ENCODE results near the gene GPR31. TPM values are rescaled to one million over a fixed set of nuclear protein-coding genes. Genes with fewer than 3 reads are reported as not detected.
"Not testable (repeated sequence)": the region's sequence is repeated elsewhere in the genome, so short reads cannot be mapped to it uniquely, and the experiment has no call there.

GPR31 gene
- total RNA-seq, 1 experiment from 2014 or later: not detected

DNA sequence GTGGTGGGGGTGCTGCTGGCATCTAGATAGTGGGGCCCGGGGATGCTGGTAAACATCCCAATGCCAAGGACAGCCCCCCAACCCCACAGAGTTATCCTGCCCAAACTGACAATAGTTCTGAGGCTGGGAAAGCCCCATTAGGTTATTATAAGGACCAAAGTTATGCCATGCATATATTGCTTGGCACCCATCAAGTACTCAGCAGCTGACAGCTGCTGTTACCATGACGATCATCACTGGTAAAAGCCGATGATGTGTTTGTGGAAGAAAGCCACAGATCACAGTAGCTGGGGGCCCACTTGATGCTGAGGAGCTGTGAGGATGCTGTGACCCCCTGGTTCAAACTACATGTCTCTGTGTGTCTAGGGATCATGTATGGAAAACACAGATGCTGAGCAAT, 27.3 kb upstream of the GPR31 start:
- H3K4me3 ChIP-seq (ENCODE audit: low read length); H3F3A ChIP-seq (ENCODE audit: low read length, unreplicated experiment); H3K4me1 ChIP-seq (ENCODE audit: insufficient read depth, low read length); H3K27me3 ChIP-seq (ENCODE audit: low read length); DNase-seq; H3K9me2 ChIP-seq (replicated peaks; ENCODE audit: low read length); H3K79me2 ChIP-seq (ENCODE audit: low read length); ATAC-seq; H3K9ac ChIP-seq (ENCODE audit: low read length); intact Hi-C loops (cut with micrococcal nuclease); CTCF ChIA-PET; POLR2A ChIA-PET (ENCODE audit: unreplicated experiment); H2AFZ ChIP-seq (ENCODE audit: low read length); H3K4me2 ChIP-seq (ENCODE audit: low read length); H3K27ac ChIP-seq (ENCODE audit: low read length); H3K9me3 ChIP-seq (ENCODE audit: low read length); H3K36me3 ChIP-seq (ENCODE audit: low read depth, low read length); BruUV-seq (replicated peaks); H4K20me1 ChIP-seq (ENCODE audit: low read length): not testable (repeated sequence)

DNA sequence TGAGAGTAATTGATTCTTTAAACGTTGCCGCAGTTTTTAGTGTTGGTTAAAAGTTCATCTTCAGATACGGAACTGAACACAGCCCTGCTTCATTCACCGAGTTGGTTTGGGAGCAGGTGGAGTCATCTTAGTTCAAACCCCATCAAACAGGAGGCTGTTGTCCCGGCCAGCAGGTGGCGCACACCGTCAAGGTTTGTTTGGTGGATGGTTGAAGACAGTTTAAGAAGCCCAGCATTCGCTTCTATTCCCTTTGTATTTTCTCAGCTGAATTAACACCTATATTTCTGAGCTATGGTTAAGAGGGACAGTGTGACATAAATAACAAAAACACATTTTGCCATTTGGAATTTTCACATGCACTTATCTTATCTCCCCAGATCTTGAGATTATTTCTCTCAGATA, 25.1 kb upstream of the GPR31 start:
- H3K27me3 ChIP-seq (ENCODE audit: low read length); H3K4me2 ChIP-seq (ENCODE audit: low read length); H3K9ac ChIP-seq (ENCODE audit: low read length); H3F3A ChIP-seq (ENCODE audit: low read length, unreplicated experiment); H2AFZ ChIP-seq (ENCODE audit: low read length); H3K36me3 ChIP-seq (ENCODE audit: low read depth, low read length); H3K4me1 ChIP-seq (ENCODE audit: insufficient read depth, low read length); CTCF ChIA-PET; H3K4me3 ChIP-seq (ENCODE audit: low read length); H3K27ac ChIP-seq (ENCODE audit: low read length); POLR2A ChIA-PET (ENCODE audit: unreplicated experiment); H3K9me2 ChIP-seq (replicated peaks; ENCODE audit: low read length); H4K20me1 ChIP-seq (ENCODE audit: low read length); DNase-seq; H3K79me2 ChIP-seq (ENCODE audit: low read length); intact Hi-C loops (cut with micrococcal nuclease); H3K9me3 ChIP-seq (ENCODE audit: low read length); BruUV-seq (replicated peaks): not testable (repeated sequence)
- TF ChIP-seq, protein P1, sequence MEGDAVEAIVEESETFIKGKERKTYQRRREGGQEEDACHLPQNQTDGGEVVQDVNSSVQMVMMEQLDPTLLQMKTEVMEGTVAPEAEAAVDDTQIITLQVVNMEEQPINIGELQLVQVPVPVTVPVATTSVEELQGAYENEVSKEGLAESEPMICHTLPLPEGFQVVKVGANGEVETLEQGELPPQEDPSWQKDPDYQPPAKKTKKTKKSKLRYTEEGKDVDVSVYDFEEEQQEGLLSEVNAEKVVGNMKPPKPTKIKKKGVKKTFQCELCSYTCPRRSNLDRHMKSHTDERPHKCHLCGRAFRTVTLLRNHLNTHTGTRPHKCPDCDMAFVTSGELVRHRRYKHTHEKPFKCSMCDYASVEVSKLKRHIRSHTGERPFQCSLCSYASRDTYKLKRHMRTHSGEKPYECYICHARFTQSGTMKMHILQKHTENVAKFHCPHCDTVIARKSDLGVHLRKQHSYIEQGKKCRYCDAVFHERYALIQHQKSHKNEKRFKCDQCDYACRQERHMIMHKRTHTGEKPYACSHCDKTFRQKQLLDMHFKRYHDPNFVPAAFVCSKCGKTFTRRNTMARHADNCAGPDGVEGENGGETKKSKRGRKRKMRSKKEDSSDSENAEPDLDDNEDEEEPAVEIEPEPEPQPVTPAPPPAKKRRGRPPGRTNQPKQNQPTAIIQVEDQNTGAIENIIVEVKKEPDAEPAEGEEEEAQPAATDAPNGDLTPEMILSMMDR (conservative IDR thresholded peaks at IDR 0.05; ENCODE audit: low read depth, low read length): 0 out of 2 replicates have a peak, but pooled peaks have one; percentile 27
- peak; percentile 82 for ATAC-seq

DNA sequence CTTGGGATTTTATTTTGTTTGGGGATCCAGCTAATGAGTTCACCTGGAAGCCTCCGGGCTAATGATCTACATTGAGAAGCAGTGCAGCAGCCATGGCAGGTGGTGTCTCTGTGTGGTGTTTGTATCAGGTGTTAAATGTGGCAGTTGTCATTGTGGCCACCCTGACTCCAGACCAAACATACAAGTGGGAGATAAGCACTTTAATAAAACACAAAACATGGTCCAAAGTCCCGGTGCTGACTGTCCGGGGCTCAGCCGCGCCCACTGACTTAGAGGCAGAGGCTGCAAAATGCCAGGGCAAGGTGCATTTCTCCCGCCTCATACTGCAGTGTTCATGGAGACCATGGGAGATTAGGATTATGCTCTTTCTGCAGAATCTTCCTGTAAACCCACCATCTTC, 23.6 kb upstream of the GPR31 start:
- BruUV-seq (replicated peaks); ATAC-seq; H3K79me2 ChIP-seq (ENCODE audit: low read length); H3K9me2 ChIP-seq (replicated peaks; ENCODE audit: low read length); H3K27ac ChIP-seq (ENCODE audit: low read length); H3K4me2 ChIP-seq (ENCODE audit: low read length); DNase-seq; intact Hi-C loops (cut with micrococcal nuclease); H3K36me3 ChIP-seq (ENCODE audit: low read depth, low read length); H3F3A ChIP-seq (ENCODE audit: low read length, unreplicated experiment); CTCF ChIA-PET; H4K20me1 ChIP-seq (ENCODE audit: low read length); H3K27me3 ChIP-seq (ENCODE audit: low read length); H3K9me3 ChIP-seq (ENCODE audit: low read length); H2AFZ ChIP-seq (ENCODE audit: low read length); H3K9ac ChIP-seq (ENCODE audit: low read length); H3K4me1 ChIP-seq (ENCODE audit: insufficient read depth, low read length); POLR2A ChIA-PET (ENCODE audit: unreplicated experiment); H3K4me3 ChIP-seq (ENCODE audit: low read length): not testable (repeated sequence)

DNA sequence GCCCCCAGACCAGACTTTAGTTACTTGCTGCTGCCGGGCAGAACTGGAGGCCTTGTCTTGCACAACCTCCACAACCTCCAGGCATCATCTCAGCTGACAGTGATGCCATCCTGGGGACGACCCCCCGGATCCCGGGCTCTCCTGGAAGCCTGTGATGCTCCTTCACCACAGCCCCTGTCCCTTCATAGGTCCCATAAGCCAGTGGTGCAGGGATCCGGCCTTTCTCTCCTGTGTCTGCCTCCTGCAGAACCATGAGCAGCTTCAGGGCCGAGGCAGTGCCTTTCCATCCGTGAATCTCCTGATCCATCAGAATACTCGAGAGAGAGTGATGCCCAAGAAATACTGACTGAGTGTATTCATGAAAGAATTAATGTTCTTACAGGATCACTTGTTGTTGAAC, 22.3 kb upstream of the GPR31 start:
- ATAC-seq; H3K9me2 ChIP-seq (replicated peaks; ENCODE audit: low read length); H3K9ac ChIP-seq (ENCODE audit: low read length); H3K4me3 ChIP-seq (ENCODE audit: low read length); POLR2A ChIA-PET (ENCODE audit: unreplicated experiment); H3K27ac ChIP-seq (ENCODE audit: low read length); BruUV-seq (replicated peaks); DNase-seq; H3K4me2 ChIP-seq (ENCODE audit: low read length); H3K9me3 ChIP-seq (ENCODE audit: low read length); H3F3A ChIP-seq (ENCODE audit: low read length, unreplicated experiment); intact Hi-C loops (cut with micrococcal nuclease); CTCF ChIA-PET; H3K79me2 ChIP-seq (ENCODE audit: low read length); H3K4me1 ChIP-seq (ENCODE audit: insufficient read depth, low read length); H2AFZ ChIP-seq (ENCODE audit: low read length); H3K27me3 ChIP-seq (ENCODE audit: low read length); H4K20me1 ChIP-seq (ENCODE audit: low read length); H3K36me3 ChIP-seq (ENCODE audit: low read depth, low read length): not testable (repeated sequence)

DNA sequence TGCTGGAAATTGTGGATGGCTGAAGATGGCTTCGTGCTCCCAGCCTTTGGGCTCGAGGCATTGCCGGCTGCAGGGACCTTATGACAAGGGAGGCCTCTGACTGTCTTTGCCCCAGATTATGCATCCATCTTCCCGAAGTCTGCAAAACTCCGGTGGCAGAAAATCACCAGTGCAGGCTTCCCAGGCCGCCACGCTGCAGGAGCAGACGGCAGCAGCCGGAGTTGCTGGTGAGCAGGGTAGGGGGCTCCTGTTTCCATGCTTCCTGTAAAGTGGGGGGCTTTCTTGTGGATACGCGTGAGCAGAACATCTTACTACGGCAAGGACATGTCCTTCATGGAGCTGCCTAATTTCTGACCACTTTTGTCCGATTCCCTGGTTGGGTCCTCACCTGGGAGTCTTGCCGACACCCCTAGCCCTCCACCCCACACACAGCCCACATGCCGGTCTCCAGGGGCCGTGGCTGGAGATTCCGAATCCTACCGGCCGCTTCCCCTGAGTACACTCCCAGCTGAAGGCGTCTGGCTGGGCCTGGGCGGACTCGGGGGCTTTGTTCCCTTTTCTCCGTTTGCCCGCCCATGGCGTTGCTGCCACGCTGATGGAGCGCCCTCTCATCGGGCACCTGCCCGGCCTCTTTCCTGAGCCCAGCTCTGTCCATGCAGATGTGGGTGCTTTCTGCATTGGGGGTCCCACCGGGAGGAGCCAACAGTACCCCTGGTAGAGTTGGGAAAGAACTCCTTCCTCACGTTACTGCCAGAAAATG, 21.3 kb upstream of the GPR31 start:
- H3K27ac ChIP-seq (ENCODE audit: low read length); H3K9ac ChIP-seq (ENCODE audit: low read length); H3K27me3 ChIP-seq (ENCODE audit: low read length); H3F3A ChIP-seq (ENCODE audit: low read length, unreplicated experiment); H3K9me3 ChIP-seq (ENCODE audit: low read length); H3K4me1 ChIP-seq (ENCODE audit: insufficient read depth, low read length); H3K9me2 ChIP-seq (replicated peaks; ENCODE audit: low read length); POLR2A ChIA-PET (ENCODE audit: unreplicated experiment); H3K4me3 ChIP-seq (ENCODE audit: low read length); H3K4me2 ChIP-seq (ENCODE audit: low read length); H3K36me3 ChIP-seq (ENCODE audit: low read depth, low read length); DNase-seq; CTCF ChIA-PET; intact Hi-C loops (cut with micrococcal nuclease); H3K79me2 ChIP-seq (ENCODE audit: low read length); BruUV-seq (replicated peaks); H4K20me1 ChIP-seq (ENCODE audit: low read length); ATAC-seq; H2AFZ ChIP-seq (ENCODE audit: low read length): not testable (repeated sequence)

DNA sequence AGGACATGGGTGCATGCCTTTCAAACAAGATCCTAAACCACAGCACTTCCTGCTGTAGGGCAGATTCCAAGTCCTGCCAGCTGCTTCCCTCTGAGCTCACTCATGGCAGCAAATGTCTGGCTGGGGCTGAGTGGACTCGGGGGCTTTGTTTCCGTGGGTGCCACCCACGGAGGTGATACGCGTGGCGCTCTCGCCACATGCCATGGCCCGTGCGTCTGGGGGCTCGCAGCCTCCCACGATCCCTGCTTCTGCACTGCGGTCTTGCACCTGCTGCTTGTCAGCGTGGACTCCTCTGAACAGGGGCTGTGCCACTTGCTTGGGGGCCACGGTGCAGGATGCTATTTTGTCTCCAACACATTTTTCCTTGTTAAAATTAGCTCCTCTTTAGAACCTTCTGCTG, 19.5 kb upstream of the GPR31 start:
- H3K36me3 ChIP-seq (ENCODE audit: low read depth, low read length); H2AFZ ChIP-seq (ENCODE audit: low read length); CTCF ChIA-PET; H3K27me3 ChIP-seq (ENCODE audit: low read length); POLR2A ChIA-PET (ENCODE audit: unreplicated experiment); H3F3A ChIP-seq (ENCODE audit: low read length, unreplicated experiment); H3K4me1 ChIP-seq (ENCODE audit: insufficient read depth, low read length); H3K9me3 ChIP-seq (ENCODE audit: low read length); ATAC-seq; H3K27ac ChIP-seq (ENCODE audit: low read length); H3K4me2 ChIP-seq (ENCODE audit: low read length); H3K9ac ChIP-seq (ENCODE audit: low read length); H4K20me1 ChIP-seq (ENCODE audit: low read length); intact Hi-C loops (cut with micrococcal nuclease); H3K79me2 ChIP-seq (ENCODE audit: low read length); BruUV-seq (replicated peaks); H3K4me3 ChIP-seq (ENCODE audit: low read length); H3K9me2 ChIP-seq (replicated peaks; ENCODE audit: low read length); DNase-seq: not testable (repeated sequence)
